B cell (primary cell): ENCODE data around the gene GCNA.

ENCODE experiments used
- EZH2 ChIP-seq: IDR thresholded peaks from 2 replicates; pipeline ENCODE4 v1.6.1; 2012; ENCODE audit warnings: borderline replicate concordance, low read depth, mild to moderate bottlenecking, moderate library complexity, low read length; ENCODE audit not compliant: insufficient read depth, poor library complexity, severe bottlenecking
- TF ChIP-seq, protein P1 (sequence below): fragments of 200-600 bp; IDR thresholded peaks from one replicate; pipeline ENCODE4 v1.8.0; 2022; ENCODE audit warnings: antibody characterized with exemption, mild to moderate bottlenecking

- TF ChIP-seq, protein P1, sequence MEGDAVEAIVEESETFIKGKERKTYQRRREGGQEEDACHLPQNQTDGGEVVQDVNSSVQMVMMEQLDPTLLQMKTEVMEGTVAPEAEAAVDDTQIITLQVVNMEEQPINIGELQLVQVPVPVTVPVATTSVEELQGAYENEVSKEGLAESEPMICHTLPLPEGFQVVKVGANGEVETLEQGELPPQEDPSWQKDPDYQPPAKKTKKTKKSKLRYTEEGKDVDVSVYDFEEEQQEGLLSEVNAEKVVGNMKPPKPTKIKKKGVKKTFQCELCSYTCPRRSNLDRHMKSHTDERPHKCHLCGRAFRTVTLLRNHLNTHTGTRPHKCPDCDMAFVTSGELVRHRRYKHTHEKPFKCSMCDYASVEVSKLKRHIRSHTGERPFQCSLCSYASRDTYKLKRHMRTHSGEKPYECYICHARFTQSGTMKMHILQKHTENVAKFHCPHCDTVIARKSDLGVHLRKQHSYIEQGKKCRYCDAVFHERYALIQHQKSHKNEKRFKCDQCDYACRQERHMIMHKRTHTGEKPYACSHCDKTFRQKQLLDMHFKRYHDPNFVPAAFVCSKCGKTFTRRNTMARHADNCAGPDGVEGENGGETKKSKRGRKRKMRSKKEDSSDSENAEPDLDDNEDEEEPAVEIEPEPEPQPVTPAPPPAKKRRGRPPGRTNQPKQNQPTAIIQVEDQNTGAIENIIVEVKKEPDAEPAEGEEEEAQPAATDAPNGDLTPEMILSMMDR, result no peak
- no peak for TF ChIP-seq EZH2
Observed at GRCh38 chrX:71632923-71633657, 54.9 kb downstream of the GCNA start.
